SK-N-SH (cell line): ENCODE measurements around the gene RASGRP4. TPM values are rescaled to one million over a fixed set of nuclear protein-coding genes. Genes with fewer than 3 reads are reported as not detected.
"Not testable (repeated sequence)": the region's sequence is repeated elsewhere in the genome, so short reads cannot be mapped to it uniquely, and the experiment has no call there.

Source experiments
- CTCF ChIA-PET: fragments of 300-600, 350-600 bp; formaldehyde crosslinking; extraction: SDS; loops from one replicate; lab custom pipeline; 2021; lab: Yijun Ruan, JAX
- POLR2A ChIA-PET: fragments of 350-600 bp; sonication (Branson Sonifier 250); formaldehyde crosslinking; extraction: SDS; loops from one replicate; lab custom pipeline; 2020; ENCODE audit warnings: antibody characterized with exemption, inconsistent platforms; lab: Yijun Ruan, JAX
- DNase-seq: peaks from one replicate; pipeline ENCODE4 v3.0.0; 2012
- H2AFZ ChIP-seq: fragments of 200-600 bp; sonication (generic); 2 replicates; pipeline ENCODE4 v1.8.1; 2016; ENCODE audit warnings: antibody characterized with exemption, mild to moderate bottlenecking, low read depth
- H3F3A ChIP-seq: fragments of 200-600 bp; sonication (generic); replicated peaks from 2 replicates; pipeline ENCODE3; 2016; ENCODE audit warnings: antibody characterized with exemption, mild to moderate bottlenecking; ENCODE audit not compliant: insufficient read depth
- H3K27ac ChIP-seq, 2 experiments: fragments of 200-500 bp in 1 of 2; fragments of 200-600 bp in 1 of 2; sonication (Bioruptor generic) in 1 of 2; sonication (generic), shearing (Covaris generic) in 1 of 2; 2 replicates each; pipeline versions ENCODE4 v1.5.1 to v1.6.1; 2014 to 2016; ENCODE audit warnings: low read depth in 2 of 2, inconsistent platforms in 1 of 2, low read length in 1 of 2, mild to moderate bottlenecking in 1 of 2, mixed read lengths in 1 of 2
- H3K27me3 ChIP-seq: fragments of 200-600 bp; sonication (generic), shearing (Covaris generic); 2 replicates; pipeline ENCODE4 v1.6.1; 2016; ENCODE audit warnings: mixed run types; ENCODE audit not compliant: insufficient read depth
- H3K36me3 ChIP-seq, 2 experiments: fragments of 200-500 bp in 1 of 2; fragments of 200-600 bp in 1 of 2; sonication (Bioruptor generic) in 1 of 2; sonication (generic) in 1 of 2; replicated peaks in 1 of 2; 2 replicates each; pipeline versions ENCODE3 to v1.5.1; 2014 to 2016; ENCODE audit warnings: low read length in 1 of 2, mild to moderate bottlenecking in 1 of 2; ENCODE audit not compliant: insufficient read depth in 2 of 2, control insufficient read depth in 1 of 2
- H3K4me1 ChIP-seq, 2 experiments: fragments of 200-500 bp in 1 of 2; fragments of 200-600 bp in 1 of 2; sonication (Bioruptor generic) in 1 of 2; sonication (generic), shearing (Covaris generic) in 1 of 2; 2 replicates each; pipeline versions ENCODE4 v1.5.1 to v1.6.1; 2014 to 2016; ENCODE audit warnings: low read depth in 1 of 2, low read length in 1 of 2, mixed run types in 1 of 2; ENCODE audit not compliant: insufficient read depth in 2 of 2, control insufficient read depth in 1 of 2
- H3K4me2 ChIP-seq: fragments of 200-600 bp; sonication (generic), shearing (Covaris generic); 2 replicates; pipeline ENCODE4 v1.6.1; 2017; ENCODE audit warnings: mixed run types
- H3K4me3 ChIP-seq, 2 experiments: fragments of 200-500 bp in 1 of 2; fragments of 200-600 bp in 1 of 2; sonication (Bioruptor generic) in 1 of 2; sonication (generic), shearing (Covaris generic) in 1 of 2; 2 replicates each; pipeline versions ENCODE4 v1.5.1 to v1.8.1; 2014 to 2016; ENCODE audit warnings: low read depth in 2 of 2, inconsistent platforms in 1 of 2, low read length in 1 of 2, mild to moderate bottlenecking in 1 of 2, mixed read lengths in 1 of 2, moderate library complexity in 1 of 2
- H3K79me2 ChIP-seq: fragments of 200-600 bp; sonication (generic); 2 replicates; pipeline ENCODE4 v1.8.1; 2017; ENCODE audit warnings: mild to moderate bottlenecking; ENCODE audit not compliant: insufficient read depth
- H3K9ac ChIP-seq: fragments of 200-600 bp; sonication (generic); 2 replicates; pipeline ENCODE4 v1.6.1; 2017; ENCODE audit warnings: mixed run types
- H3K9me2 ChIP-seq: fragments of 200-600 bp; sonication (generic); 2 replicates; pipeline ENCODE4 v1.6.1; 2017; ENCODE audit warnings: mixed run types
- H3K9me3 ChIP-seq: fragments of 200-600 bp; sonication (generic); 2 replicates; pipeline ENCODE4 v1.6.1; 2017; ENCODE audit warnings: mixed run types, mild to moderate bottlenecking, moderate library complexity
- H4K20me1 ChIP-seq: fragments of 200-600 bp; sonication (generic); 2 replicates; pipeline ENCODE4 v1.6.1; 2017; ENCODE audit warnings: mild to moderate bottlenecking, mixed run types; ENCODE audit not compliant: insufficient read depth
- CHD2 ChIP-seq: fragments of 150-350 bp; IDR thresholded peaks from 2 replicates; pipeline ENCODE4 v1.6.1; 2018; ENCODE audit warnings: low read length; ENCODE audit not compliant: partially characterized antibody
- ELF1 ChIP-seq: IDR thresholded peaks from 2 replicates; pipeline ENCODE4 v1.4.0; 2012
- EP300 ChIP-seq, 2 experiments: IDR thresholded peaks; 2 replicates each; pipeline versions ENCODE4 v1.4.0 to v1.6.1; 2012; ENCODE audit warnings: borderline replicate concordance in 1 of 2, low read depth in 1 of 2, low read length in 1 of 2
- FOSL2 ChIP-seq: IDR thresholded peaks from 2 replicates; pipeline ENCODE4 v1.4.0; 2012; ENCODE audit warnings: low read depth, mild to moderate bottlenecking, moderate library complexity, borderline replicate concordance
- FOXM1 ChIP-seq: IDR thresholded peaks from 2 replicates; pipeline ENCODE4 v1.4.0; 2012; ENCODE audit warnings: low read depth, mild to moderate bottlenecking
- GABPA ChIP-seq: IDR thresholded peaks from 2 replicates; pipeline ENCODE4 v1.4.0; 2012; ENCODE audit warnings: low read depth, mild to moderate bottlenecking
- JUND ChIP-seq: IDR thresholded peaks from 2 replicates; pipeline ENCODE4 v1.4.0; 2012
- NFIC ChIP-seq: IDR thresholded peaks from 2 replicates; pipeline ENCODE4 v1.4.0; 2012; ENCODE audit warnings: borderline replicate concordance
- NRF1 ChIP-seq: IDR thresholded peaks from 2 replicates; pipeline ENCODE4 v1.6.1; 2012; ENCODE audit warnings: low read depth, mild to moderate bottlenecking, low read length
- PBX3 ChIP-seq: IDR thresholded peaks from 2 replicates; pipeline ENCODE4; 2012
- POLR2AphosphoS5 ChIP-seq: IDR thresholded peaks from 2 replicates; pipeline ENCODE4 v1.6.1; 2012; ENCODE audit warnings: low read depth, low read length
- RAD21 ChIP-seq: IDR thresholded peaks from 2 replicates; pipeline ENCODE4 v1.6.1; 2012; ENCODE audit warnings: mild to moderate bottlenecking, low read length
- RCOR1 ChIP-seq: fragments of 150-350 bp; IDR thresholded peaks from 2 replicates; pipeline ENCODE4 v1.6.1; 2017; ENCODE audit warnings: antibody characterized with exemption, low read length
- RXRA ChIP-seq: IDR thresholded peaks from 2 replicates; pipeline ENCODE4 v1.4.0; 2012; ENCODE audit warnings: low read depth, mild to moderate bottlenecking, borderline replicate concordance
- SIN3A ChIP-seq: IDR thresholded peaks from 2 replicates; pipeline ENCODE4 v1.6.1; 2012; ENCODE audit warnings: low read depth, mild to moderate bottlenecking, low read length, moderate library complexity, borderline replicate concordance
- TCF12 ChIP-seq: IDR thresholded peaks from 2 replicates; pipeline ENCODE4 v1.4.0; 2012
- YY1 ChIP-seq: IDR thresholded peaks from 2 replicates; pipeline ENCODE4 v1.4.0; 2012; ENCODE audit warnings: low read depth, mild to moderate bottlenecking
- ZBTB33 ChIP-seq: IDR thresholded peaks from 2 replicates; pipeline ENCODE4 v1.4.0; 2012; ENCODE audit warnings: low read depth, borderline replicate concordance
- WGBS: methylation state at CpG from one replicate; pipeline ENCODE4 v1.1.6; 2017; ENCODE audit warnings: low lambda C conversion rate; 5-methylcytosine and 5-hydroxymethylcytosine counted together
- polyA plus RNA-seq, 3 experiments: library from polyadenylated mRNA; depleted of rRNA; stranded (reverse); fragments of >200 nt; gene quantifications; 2 replicates each; pipeline ENCODE4 v1.2.3, GENCODE V29; 2012
- TF ChIP-seq, protein P1 (sequence below): fragments of 150-350 bp; IDR thresholded peaks from 2 replicates; pipeline ENCODE4 v1.6.1; 2016; ENCODE audit warnings: mild to moderate bottlenecking, low read depth, low read length

The RASGRP4 gene
- polyA plus RNA-seq, 1 of the 3 experiments (the other 2 are of a cell fraction) = not detected

GRCh38 chr19:38429811-38430156, 3.8 kb upstream of the RASGRP4 start:
- WGBS = 41% methylated on average over 2 of the region's 2 CpGs
- Histone ChIP-seq H2AFZ (no peak overlapping the region), H3K36me3 (no peaks in the 10 kb centered on the region), H3K9me2 (no peaks in the 10 kb centered on the region), H3K9ac (no peak overlapping the region), H4K20me1 (no peaks in the 10 kb centered on the region), H3K9me3 (no peaks in the 10 kb centered on the region), H3K27ac (no peak overlapping the region), H3K4me1 (no peaks in the 10 kb centered on the region; a peak in 1 of 4 replicates), H3K27me3 (peaks cover 13% of the 10 kb centered on the region; the same call in 1 of the 2 replicates), H3K4me3 (no peak overlapping the region), H3K79me2 (no peaks in the 10 kb centered on the region), H3F3A (no peaks in the 10 kb centered on the region), H3K4me2 (no peak overlapping the region)
- ChIA-PET CTCF (interaction anchor here (1.0 to 1.4 kb wide), 2 partner anchors 15 to 27 kb away, joined by 3 to 5 read pairs; partner anchors contain the start of gene FAM98C), POLR2A (no interaction called here)
- TF ChIP-seq EP300 (IDR thresholded peaks at IDR 0.05; ENCODE audit: borderline replicate concordance in 1 of 2, low read depth in 1 of 2, low read length in 1 of 2) = no peak
- DNase-seq = no peak

DNA sequence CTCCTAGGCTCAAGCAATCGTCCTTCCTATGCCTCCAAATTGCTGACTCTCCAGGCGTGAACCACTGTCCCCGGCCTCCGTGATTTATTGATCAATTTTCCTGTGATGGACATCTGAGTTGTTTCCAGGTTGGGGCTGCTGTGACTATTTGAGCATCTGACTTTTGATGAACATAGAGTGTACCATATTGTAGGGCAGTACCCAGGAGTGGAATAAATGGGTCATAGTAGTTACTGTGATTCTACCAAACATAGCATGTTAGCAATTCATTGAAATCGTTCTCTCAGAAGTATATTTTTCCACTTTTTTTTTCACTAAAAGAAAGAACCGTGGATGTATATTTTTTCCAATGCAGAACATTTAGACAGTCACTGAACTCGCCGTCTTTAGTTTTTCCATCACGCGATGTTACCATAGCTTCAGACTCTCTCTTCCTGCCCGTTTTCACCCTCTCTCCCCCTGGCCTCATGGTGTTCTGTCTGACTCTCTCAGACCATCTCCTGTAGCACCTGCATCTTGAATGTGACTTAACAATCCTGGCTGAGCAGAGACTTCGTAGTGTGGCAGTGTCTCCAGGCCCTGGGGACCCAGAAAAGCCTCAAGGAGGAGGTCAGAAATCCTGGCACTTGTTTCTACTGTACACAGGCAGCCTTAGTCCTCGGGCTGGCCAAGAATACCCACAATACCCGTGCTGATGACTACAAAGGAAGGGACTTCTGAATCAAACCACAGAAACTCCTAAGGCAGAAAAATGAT, 3.2 kb upstream of the RASGRP4 start:
- CTCF ChIA-PET = interaction anchor here (1.0 to 1.4 kb wide), 3 partner anchors 15 to 27 kb away, joined by 3 to 5 read pairs (median 3); partner anchors contain the start of gene FAM98C
- Histone ChIP-seq H3K36me3 (no peaks in the 10 kb centered on the region), H4K20me1 (no peaks in the 10 kb centered on the region), H3K4me1 (no peaks in the 10 kb centered on the region; a peak in 1 of 4 replicates), H2AFZ (no peak overlapping the region), H3K4me2 (no peak overlapping the region)
- DNase-seq = no peak
- TF ChIP-seq JUND (no peak), POLR2AphosphoS5 (no peak), ELF1 (no peak), GABPA (no peak), SIN3A (no peak), RAD21 (no peak), RXRA (no peak), PBX3 (no peak), YY1 (no peak), FOSL2 (no peak), FOXM1 (no peak), ZBTB33 (no peak), TCF12 (no peak), NFIC (no peak), CHD2 (no peak), NRF1 (no peak), RCOR1 (no peak)
- TF ChIP-seq, protein P1, sequence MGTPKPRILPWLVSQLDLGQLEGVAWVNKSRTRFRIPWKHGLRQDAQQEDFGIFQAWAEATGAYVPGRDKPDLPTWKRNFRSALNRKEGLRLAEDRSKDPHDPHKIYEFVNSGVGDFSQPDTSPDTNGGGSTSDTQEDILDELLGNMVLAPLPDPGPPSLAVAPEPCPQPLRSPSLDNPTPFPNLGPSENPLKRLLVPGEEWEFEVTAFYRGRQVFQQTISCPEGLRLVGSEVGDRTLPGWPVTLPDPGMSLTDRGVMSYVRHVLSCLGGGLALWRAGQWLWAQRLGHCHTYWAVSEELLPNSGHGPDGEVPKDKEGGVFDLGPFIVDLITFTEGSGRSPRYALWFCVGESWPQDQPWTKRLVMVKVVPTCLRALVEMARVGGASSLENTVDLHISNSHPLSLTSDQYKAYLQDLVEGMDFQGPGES = no peak
- TF ChIP-seq, all 33 proteins: peak for 0
- no peaks in the 10 kb centered on the region for H3K9me2 ChIP-seq
- no peaks in the 10 kb centered on the region for H3K79me2 ChIP-seq
- no peak overlapping the region for H3K27ac ChIP-seq
- H3K9ac ChIP-seq = no peak overlapping the region
- H3K4me3 ChIP-seq = no peak overlapping the region
- POLR2A ChIA-PET = no interaction called here
- H3K9me3 ChIP-seq = no peaks in the 10 kb centered on the region
- H3K27me3 ChIP-seq = peaks cover 9% of the 10 kb centered on the region; the same call in 1 of the 2 replicates
- WGBS = 53% methylated on average over 14 of the region's 14 CpGs
- H3F3A ChIP-seq = no peaks in the 10 kb centered on the region

GRCh38 chr19:38427035-38427677, 1.1 kb upstream of the RASGRP4 start:
- H2AFZ ChIP-seq, H3F3A ChIP-seq, H3K27me3 ChIP-seq, H3K9me3 ChIP-seq, H3K9me2 ChIP-seq, POLR2A ChIA-PET, H3K27ac ChIP-seq, H3K36me3 ChIP-seq, H3K4me3 ChIP-seq, H3K4me1 ChIP-seq, DNase-seq, H3K4me2 ChIP-seq, H3K9ac ChIP-seq, H3K79me2 ChIP-seq, H4K20me1 ChIP-seq: not testable (repeated sequence)
- CTCF ChIA-PET = interaction anchor here (1.0 kb wide), 1 partner anchor 25 kb away, joined by 4 read pairs; the partner anchor contains the start of gene FAM98C
- 71% methylated on average over 16 of the region's 17 CpGs for WGBS
